ENCODE results near the gene SRSF4. TPM values are rescaled to one million over a fixed set of nuclear protein-coding genes. Genes with fewer than 3 reads are reported as not detected.
A peak's percentile ranks its signal among the peaks of the same experiment; 100 is the strongest.

The SRSF4 gene
- total and polyA plus RNA-seq, 9 donors = 55.2 to 135 (median 88.2) TPM

GRCh38 chr1:29121516-29121935, 60.2 kb downstream of the SRSF4 start:
- H3K27ac ChIP-seq = peak overlapping the region; percentile 91 to 95
- WGBS, 3 donors = 4 to 14% (median 4%) methylated on average over 15 to 59 of the region's 59 CpGs
- peak overlapping the region; percentile 66 for H3K4me3 ChIP-seq
- DNase-seq = peak; percentile 44 to 74 (median 59)
- no peaks in the 10 kb centered on the region for H3K36me3 ChIP-seq
- intact Hi-C loops (cut with DNase I) = loop anchor here (5.0 to 10.0 kb wide), 4 partner anchors 61 to 239 kb away; partner anchors contain the start of gene SRSF4 (in 1 of the 4)
- H3K9me3 ChIP-seq = no peaks in the 10 kb centered on the region
- no peaks in the 10 kb centered on the region for H3K27me3 ChIP-seq
- H3K4me1 ChIP-seq (ENCODE audit: insufficient read depth) = peaks cover 17% of the 10 kb centered on the region
- TF ChIP-seq CTCF (IDR thresholded peaks at IDR 0.05) (peak in 1 of 3 donors; percentile 10), POLR2A (IDR thresholded peaks at IDR 0.05) (no peak)

GRCh38 chr1:29120947-29121485, 60.7 kb downstream of the SRSF4 start:
- Histone ChIP-seq H3K27ac (peak overlapping the region; percentile 91 to 95), H3K9me3 (no peaks in the 10 kb centered on the region), H3K27me3 (no peaks in the 10 kb centered on the region), H3K36me3 (no peaks in the 10 kb centered on the region), H3K4me3 (peak overlapping the region; percentile 66), H3K4me1 (ENCODE audit: insufficient read depth) (peaks cover 17% of the 10 kb centered on the region)
- peak; percentile 54 to 79 (median 67) for DNase-seq
- intact Hi-C loops (cut with DNase I) = loop anchor here (5.0 to 10.0 kb wide), 4 partner anchors 61 to 239 kb away; partner anchors contain the start of gene SRSF4 (in 1 of the 4)
- 34 to 41% (median 41%) methylated on average over 34 to 42 of the region's 42 CpGs for WGBS, 3 donors
- peak in 2 of 3 donors; percentile 54 to 56 for TF ChIP-seq CTCF (IDR thresholded peaks at IDR 0.05)
- TF ChIP-seq EP300 (IDR thresholded peaks at IDR 0.05) = no peak

- 73 to 89% (median 78%) methylated on average over 6 of the region's 6 CpGs for WGBS, 3 donors
- H3K4me3 ChIP-seq = no peak overlapping the region
- H3K4me1 ChIP-seq (ENCODE audit: insufficient read depth) = peaks cover 15% of the 10 kb centered on the region
- no peaks in the 10 kb centered on the region for H3K27me3 ChIP-seq
- intact Hi-C loops (cut with DNase I) = loop anchor here (5.0 to 10.0 kb wide), 4 partner anchors 62 to 238 kb away; partner anchors contain the start of gene SRSF4 (in 1 of the 4)
- DNase-seq = peak in 1 of 5 donors; percentile 32
- no peaks in the 10 kb centered on the region for H3K36me3 ChIP-seq
- TF ChIP-seq POLR2A (IDR thresholded peaks at IDR 0.05) (no peak), CTCF (IDR thresholded peaks at IDR 0.05) (no peak), EP300 (IDR thresholded peaks at IDR 0.05) (no peak)
- H3K9me3 ChIP-seq = no peaks in the 10 kb centered on the region
- peak overlapping the region in 1 of 2 donors; percentile 95 for H3K27ac ChIP-seq
These were observed 61.3 kb downstream of the SRSF4 start for GRCh38 chr1:29120367-29120766.

GRCh38 chr1:29119121-29119929, 62.4 kb downstream of the SRSF4 start:
- H3K27me3 ChIP-seq = no peaks in the 10 kb centered on the region
- peak; percentile 53 to 64 (median 59) for DNase-seq

More at GRCh38 chr1:29119121-29119929, 62.4 kb downstream of the SRSF4 start:
- intact Hi-C loops (cut with DNase I) = loop anchor here in 1 of 4 donors (10.0 kb wide), 1 partner anchor 65 kb away; no protein-coding TSS in a partner anchor
- no peaks in the 10 kb centered on the region for H3K9me3 ChIP-seq
- 21 to 28% (median 27%) methylated on average over 12 of the region's 12 CpGs for WGBS, 3 donors
- no peak overlapping the region for H3K4me3 ChIP-seq
- no peaks in the 10 kb centered on the region for H3K36me3 ChIP-seq
- TF ChIP-seq CTCF (IDR thresholded peaks at IDR 0.05) (no peak), EP300 (IDR thresholded peaks at IDR 0.05) (no peak), POLR2A (IDR thresholded peaks at IDR 0.05) (no peak)
- H3K27ac ChIP-seq = peak overlapping the region; percentile 66 to 95
- peaks cover 11% of the 10 kb centered on the region for H3K4me1 ChIP-seq (ENCODE audit: insufficient read depth)

Measured in ovary (tissue), 9 donors.